GM19463 (cell line): ENCODE results near the gene ATP2B2.

ENCODE experiments used
- ATAC-seq: cut with Tn5 transposase; IDR thresholded peaks from one replicate; pipeline ENCODE4 v1.9.1; 2021; ENCODE audit warnings: mild to moderate bottlenecking, moderate library complexity; ENCODE audit not compliant: unreplicated experiment

ATP2B2 gene

DNA sequence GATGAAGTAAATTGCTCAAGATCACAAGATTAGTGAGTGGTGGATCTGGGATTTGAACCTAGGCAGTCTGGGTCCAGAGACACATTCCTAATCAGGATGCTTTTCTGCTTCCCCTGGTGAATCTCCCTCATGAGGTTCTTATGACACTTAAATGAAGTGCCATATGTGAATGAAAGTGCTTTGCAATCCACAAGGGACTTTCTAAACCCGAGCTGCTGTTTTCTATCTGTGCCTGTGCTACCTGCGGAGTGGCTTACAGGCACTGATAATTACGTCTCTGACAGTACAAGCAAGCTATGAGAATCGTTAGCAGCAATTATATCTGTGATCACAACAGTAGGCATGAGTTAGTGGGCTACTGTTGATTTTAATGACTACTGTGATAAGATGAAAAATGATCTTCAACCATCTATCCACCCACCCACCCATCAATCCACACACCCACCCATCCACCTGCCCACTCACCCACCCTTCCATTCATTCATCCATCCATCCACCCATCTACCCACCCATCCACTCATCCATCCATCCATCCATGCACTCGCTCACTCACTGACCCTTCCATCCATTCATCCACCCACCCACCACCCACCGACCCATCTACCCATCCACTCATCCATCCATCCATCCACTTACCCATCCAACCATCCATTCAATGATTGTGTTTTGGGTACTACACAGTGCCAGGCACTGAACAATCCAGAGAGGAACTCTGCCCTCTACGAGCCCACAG lies 51.8 kb downstream of the ATP2B2 start:
- no peak for ATAC-seq

GRCh38 chr3:10450494-10451440 lies 54.6 kb downstream of the ATP2B2 start:
- ATAC-seq = no peak

GRCh38 chr3:10449436-10449835 lies 56.0 kb downstream of the ATP2B2 start:
- no peak for ATAC-seq

DNA sequence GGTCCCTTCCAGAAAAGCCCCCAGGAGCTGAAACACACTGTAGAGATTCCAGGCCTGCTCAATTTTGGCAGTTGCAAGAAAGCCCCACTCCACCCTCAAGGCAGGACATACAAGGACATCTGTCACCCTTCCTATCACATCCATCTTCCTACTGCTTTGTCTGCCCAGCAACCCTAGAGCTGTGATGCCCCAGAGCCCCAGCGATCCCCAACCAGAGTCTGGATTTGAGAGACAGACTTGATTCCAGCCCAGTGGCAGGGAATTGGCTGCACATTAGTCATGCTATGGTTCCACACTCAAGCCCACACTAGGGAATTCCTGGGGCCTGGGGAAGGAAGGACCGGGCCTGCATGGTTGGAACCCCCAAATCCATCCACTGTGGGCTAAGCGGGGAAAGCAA lies 56.8 kb downstream of the ATP2B2 start:
- ATAC-seq = no peak

DNA sequence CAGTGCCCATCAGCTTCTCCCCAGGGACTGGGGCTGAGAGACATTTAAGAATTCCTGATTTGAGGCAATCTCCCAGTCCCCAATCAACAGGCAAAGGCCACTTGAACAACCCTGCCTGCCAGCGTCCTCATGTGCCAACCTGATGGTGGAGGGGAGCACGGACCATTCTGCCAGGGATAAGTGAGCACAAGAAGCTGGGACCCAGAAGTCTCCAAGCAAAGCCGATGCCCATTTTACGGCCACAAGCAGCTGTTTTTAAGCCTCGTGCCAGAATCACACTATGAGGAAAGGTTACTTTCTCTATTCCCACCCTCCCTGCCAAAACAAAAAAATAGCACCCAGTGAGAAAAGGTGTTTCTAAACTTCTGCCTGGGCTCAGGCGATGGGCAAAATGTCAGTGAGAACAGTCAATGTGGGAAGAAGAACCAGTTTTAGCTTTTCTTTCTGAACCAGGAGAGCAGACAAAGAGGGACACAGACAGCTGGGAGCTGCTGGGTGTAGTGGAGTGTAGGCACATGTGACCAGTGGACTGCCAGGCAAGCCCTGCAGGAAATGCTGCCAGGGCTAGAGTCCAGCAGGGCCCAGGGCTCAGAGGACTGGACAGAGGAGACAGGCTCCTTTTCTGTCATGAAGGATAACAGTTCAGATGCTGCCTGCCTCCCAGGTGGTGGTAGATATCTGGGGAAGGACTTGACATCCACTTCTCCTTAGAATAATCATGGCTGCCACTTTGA lies 57.7 kb downstream of the ATP2B2 start:
- ATAC-seq = no peak

DNA sequence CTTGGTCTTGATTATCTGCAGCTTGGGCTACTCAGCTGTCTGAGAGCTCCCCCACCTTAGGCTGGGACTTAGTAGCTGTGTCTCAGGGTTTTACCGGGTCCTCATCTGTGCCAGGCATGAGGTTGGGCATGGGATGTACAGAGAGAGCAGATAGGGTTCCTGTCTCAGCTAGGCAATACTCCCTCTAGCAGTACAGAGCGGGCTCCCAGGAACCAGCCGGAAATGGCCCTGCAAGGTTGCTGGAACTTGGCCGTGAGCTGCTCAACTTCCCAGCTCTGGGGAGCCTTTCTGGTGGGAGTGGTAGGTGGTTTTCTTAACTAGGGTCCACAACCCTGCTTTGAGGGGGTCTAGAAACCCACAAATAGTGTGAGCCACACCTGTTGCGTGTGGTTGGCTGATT lies 58.3 kb downstream of the ATP2B2 start:
- no peak for ATAC-seq

DNA sequence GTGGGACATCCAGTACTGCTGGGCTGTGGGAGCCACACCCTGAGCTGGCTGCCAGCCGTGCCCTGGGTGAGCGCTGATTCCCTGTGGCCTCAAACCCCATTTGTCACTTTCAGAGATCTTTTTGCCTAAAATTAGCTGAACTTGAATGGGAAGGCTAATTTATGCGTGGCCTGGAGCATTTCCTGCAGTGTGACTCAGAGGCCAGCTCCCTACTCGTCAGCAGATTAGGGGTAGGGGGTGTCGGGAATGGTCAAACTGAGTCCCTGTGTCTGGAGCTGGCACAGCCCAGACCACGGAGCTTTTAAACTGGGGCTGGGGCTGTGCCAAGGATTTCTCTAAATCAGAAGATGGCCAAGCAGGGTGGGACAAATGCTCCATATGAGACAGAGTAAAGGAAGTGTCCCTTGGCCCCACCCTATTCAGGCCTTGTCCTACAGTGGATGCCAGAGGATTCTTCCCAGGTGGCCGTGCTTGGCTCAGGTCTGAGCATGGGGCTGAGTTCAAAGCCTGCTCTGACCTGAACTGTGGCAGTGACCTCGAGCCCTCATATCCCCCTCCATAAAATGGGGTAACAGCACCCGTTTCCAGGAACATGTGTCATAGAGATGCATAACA lies 59.7 kb downstream of the ATP2B2 start:
- ATAC-seq = no peak

DNA sequence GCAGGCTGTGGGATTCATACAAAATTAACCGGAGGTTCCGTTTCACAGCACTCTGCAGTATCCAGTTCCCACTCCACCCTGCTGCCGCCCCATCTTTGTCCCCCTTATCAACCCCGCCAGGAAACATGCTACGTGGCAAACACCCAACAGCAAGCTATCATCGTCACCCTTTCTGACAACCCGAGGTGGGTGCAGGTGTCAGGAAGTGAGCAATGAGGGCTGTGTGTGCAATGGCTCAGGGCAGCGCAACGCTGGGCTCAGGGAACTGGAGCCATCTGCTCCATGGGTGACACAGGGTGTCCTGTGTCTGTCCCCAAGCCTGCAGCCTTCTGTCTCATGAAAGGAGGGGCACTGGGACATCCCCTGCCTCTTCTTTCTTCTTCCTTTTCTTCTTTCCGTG lies 60.9 kb downstream of the ATP2B2 start:
- no peak for ATAC-seq

- ATAC-seq = no peak
These were observed 61.3 kb downstream of the ATP2B2 start for GRCh38 chr3:10444110-10444429.

GRCh38 chr3:10443272-10444109 lies 61.9 kb downstream of the ATP2B2 start:
- ATAC-seq = no peak

- no peak for ATAC-seq
These were observed 63.1 kb downstream of the ATP2B2 start for GRCh38 chr3:10442151-10442795.

- no peak for ATAC-seq
These were observed 64.7 kb downstream of the ATP2B2 start for GRCh38 chr3:10440684-10441083.

DNA sequence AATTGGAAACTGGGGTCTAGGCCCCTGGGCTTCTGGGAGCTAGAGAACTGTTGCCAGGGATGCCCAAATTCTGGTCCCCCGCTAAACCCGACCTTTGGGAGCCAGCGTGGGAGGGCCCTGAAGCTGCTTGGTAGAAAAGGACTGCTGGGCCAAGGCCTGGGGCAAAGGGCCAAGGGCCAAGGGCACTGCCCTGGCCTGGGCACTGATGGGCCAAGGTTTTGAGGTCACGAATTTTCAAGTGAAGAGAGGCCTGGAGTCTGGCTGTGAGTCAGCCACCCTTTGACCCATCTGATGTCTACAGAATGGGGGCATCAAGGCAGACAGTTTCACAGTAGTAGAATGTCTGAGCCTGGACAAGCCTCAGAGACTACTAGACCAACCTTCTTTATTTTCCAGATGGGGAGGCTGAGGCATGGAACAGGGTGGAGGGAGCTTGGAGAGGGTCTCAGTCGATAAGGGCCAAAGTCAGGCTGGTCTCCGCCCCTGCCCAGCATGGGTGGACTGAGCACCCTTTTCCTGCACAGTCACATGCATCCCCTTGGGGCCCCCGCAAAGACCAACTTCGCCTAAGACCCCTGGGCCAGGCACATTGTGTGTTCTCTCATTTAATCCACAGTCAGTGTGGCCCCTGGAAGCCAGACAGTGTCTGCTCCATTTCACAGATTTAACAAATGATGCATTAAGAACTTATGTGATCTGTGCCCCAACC lies 66.3 kb downstream of the ATP2B2 start:
- ATAC-seq = no peak

GRCh38 chr3:10437995-10438901 lies 67.1 kb downstream of the ATP2B2 start:
- ATAC-seq = no peak

DNA sequence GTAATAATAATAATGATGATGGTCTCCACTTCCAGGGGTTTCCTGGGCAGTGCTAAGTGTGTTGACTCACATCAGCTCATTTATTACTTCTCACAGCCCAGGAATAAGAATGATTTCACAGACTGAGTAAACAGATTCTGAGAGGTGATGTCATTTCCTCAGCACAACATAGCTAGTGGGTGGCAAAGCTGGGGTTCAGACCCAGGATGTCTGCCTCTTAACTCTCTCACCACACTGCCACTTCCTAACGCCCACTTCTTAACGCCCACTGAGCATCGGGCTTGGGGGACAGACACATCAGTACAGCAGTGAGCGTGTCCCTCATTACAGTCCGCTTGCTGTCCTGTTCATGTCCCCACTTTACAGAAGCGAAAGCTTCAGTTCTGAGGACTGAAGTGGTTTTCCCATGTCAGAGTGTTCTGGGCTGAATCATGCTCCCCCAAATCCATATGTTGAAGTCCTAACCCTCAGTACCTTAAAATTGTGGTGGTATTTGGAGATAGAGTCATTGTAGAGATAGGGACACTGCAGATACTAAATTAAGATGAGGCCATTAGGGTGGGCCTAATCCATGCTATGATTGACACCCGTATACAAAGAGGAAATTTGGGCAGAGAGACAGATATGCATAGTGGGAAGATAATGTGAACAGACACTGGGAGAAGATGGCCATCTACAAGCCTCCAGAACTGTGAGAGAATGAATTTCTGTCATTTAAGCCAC lies 68.0 kb downstream of the ATP2B2 start:
- ATAC-seq = peak; percentile 58

GRCh38 chr3:10435850-10436249 lies 69.5 kb downstream of the ATP2B2 start:
- no peak for ATAC-seq

DNA sequence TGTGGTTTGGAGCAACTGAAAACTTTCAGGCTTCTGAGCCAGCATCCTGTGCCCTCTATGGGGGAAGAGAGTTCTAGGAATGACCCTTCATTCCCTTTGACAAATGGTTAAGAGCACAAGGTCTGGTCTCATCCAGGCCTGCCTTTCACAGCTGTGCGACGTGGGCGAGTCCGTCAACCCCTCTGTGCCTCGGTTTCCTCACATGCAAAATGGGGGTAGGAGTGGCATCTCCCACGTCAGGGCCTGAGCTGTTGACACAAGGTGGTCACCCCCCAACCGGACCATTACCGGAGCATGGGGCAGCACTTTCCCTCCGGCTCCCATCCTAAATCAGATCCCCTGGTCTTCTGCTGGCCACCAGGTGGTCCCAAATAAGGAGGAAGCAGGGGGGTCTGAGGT lies 70.4 kb downstream of the ATP2B2 start:
- ATAC-seq = no peak
